ENCODE measurements around the gene LSS.

The LSS gene

GRCh38 chr21:46218906-46219590 lies 9.5 kb downstream of the LSS start:
- Mint-ChIP-seq H3K4me1 (peaks cover 12 to 16% of the 10 kb centered on the region in 2 donors), H3K27me3 (no peaks in the 10 kb centered on the region), H3K27ac (no peak overlapping the region), H3K4me3 (no peak overlapping the region), H3K36me3 (peaks cover 44 to 49% of the 10 kb centered on the region in 2 donors), H3K9me3 (no peaks in the 10 kb centered on the region)
- no peak for DNase-seq
- no peak for ATAC-seq (replicated peaks)

- Mint-ChIP-seq H3K36me3 (peaks cover 47 to 55% of the 10 kb centered on the region in 2 donors), H3K4me3 (no peak overlapping the region), H3K27ac (no peak overlapping the region), H3K27me3 (no peaks in the 10 kb centered on the region), H3K9me3 (no peaks in the 10 kb centered on the region), H3K4me1 (peaks cover 12 to 14% of the 10 kb centered on the region in 2 donors)
- DNase-seq (no peak), ATAC-seq (replicated peaks) (no peak)
These were observed 10.9 kb downstream of the LSS start for GRCh38 chr21:46217511-46218196.

GRCh38 chr21:46216132-46216747 lies 12.3 kb downstream of the LSS start:
- peaks cover 42 to 52% of the 10 kb centered on the region in 2 donors for H3K36me3 Mint-ChIP-seq
- H3K4me1 Mint-ChIP-seq = peaks cover 8 to 14% of the 10 kb centered on the region in 2 donors
- H3K4me3 Mint-ChIP-seq = no peak overlapping the region
- DNase-seq = no peak
- H3K9me3 Mint-ChIP-seq = no peaks in the 10 kb centered on the region
- H3K27me3 Mint-ChIP-seq = no peaks in the 10 kb centered on the region
- H3K27ac Mint-ChIP-seq = no peak overlapping the region
- ATAC-seq (replicated peaks) = no peak

- H3K36me3 Mint-ChIP-seq = peaks cover 40 to 50% of the 10 kb centered on the region in 2 donors
- H3K9me3 Mint-ChIP-seq = no peaks in the 10 kb centered on the region
- no peaks in the 10 kb centered on the region for H3K27me3 Mint-ChIP-seq
- DNase-seq (no peak), ATAC-seq (replicated peaks) (peak in 1 of 2 donors; percentile 34)
- H3K4me1 Mint-ChIP-seq = peaks cover 8 to 14% of the 10 kb centered on the region in 2 donors
- no peak overlapping the region for H3K4me3 Mint-ChIP-seq
- H3K27ac Mint-ChIP-seq = no peak overlapping the region
These were observed 13.0 kb downstream of the LSS start for GRCh38 chr21:46215436-46216131.

- DNase-seq = no peak
- Mint-ChIP-seq H3K27ac (no peak overlapping the region), H3K36me3 (peaks cover 34 to 47% of the 10 kb centered on the region in 2 donors), H3K9me3 (no peaks in the 10 kb centered on the region), H3K27me3 (no peaks in the 10 kb centered on the region), H3K4me1 (peaks cover 8 to 14% of the 10 kb centered on the region in 2 donors), H3K4me3 (no peak overlapping the region)
- no peak for ATAC-seq (replicated peaks)
These were observed 13.9 kb downstream of the LSS start for GRCh38 chr21:46214478-46215340.

GRCh38 chr21:46213620-46214286 lies 14.8 kb downstream of the LSS start:
- Mint-ChIP-seq H3K4me1 (peaks cover 4 to 14% of the 10 kb centered on the region in 2 donors), H3K4me3 (no peak overlapping the region), H3K27ac (no peak overlapping the region), H3K27me3 (no peaks in the 10 kb centered on the region), H3K9me3 (no peaks in the 10 kb centered on the region), H3K36me3 (peaks cover 34 to 44% of the 10 kb centered on the region in 2 donors)
- ATAC-seq (replicated peaks) = no peak
- no peak for DNase-seq

- no peaks in the 10 kb centered on the region for H3K9me3 Mint-ChIP-seq
- peaks cover 4 to 10% of the 10 kb centered on the region in 2 donors for H3K4me1 Mint-ChIP-seq
- no peak overlapping the region for H3K27ac Mint-ChIP-seq
- DNase-seq (no peak), ATAC-seq (replicated peaks) (no peak)
- peaks cover 35 to 50% of the 10 kb centered on the region in 2 donors for H3K36me3 Mint-ChIP-seq
- no peak overlapping the region for H3K4me3 Mint-ChIP-seq
- no peaks in the 10 kb centered on the region for H3K27me3 Mint-ChIP-seq
These were observed 15.7 kb downstream of the LSS start for GRCh38 chr21:46212721-46213484.

DNA sequence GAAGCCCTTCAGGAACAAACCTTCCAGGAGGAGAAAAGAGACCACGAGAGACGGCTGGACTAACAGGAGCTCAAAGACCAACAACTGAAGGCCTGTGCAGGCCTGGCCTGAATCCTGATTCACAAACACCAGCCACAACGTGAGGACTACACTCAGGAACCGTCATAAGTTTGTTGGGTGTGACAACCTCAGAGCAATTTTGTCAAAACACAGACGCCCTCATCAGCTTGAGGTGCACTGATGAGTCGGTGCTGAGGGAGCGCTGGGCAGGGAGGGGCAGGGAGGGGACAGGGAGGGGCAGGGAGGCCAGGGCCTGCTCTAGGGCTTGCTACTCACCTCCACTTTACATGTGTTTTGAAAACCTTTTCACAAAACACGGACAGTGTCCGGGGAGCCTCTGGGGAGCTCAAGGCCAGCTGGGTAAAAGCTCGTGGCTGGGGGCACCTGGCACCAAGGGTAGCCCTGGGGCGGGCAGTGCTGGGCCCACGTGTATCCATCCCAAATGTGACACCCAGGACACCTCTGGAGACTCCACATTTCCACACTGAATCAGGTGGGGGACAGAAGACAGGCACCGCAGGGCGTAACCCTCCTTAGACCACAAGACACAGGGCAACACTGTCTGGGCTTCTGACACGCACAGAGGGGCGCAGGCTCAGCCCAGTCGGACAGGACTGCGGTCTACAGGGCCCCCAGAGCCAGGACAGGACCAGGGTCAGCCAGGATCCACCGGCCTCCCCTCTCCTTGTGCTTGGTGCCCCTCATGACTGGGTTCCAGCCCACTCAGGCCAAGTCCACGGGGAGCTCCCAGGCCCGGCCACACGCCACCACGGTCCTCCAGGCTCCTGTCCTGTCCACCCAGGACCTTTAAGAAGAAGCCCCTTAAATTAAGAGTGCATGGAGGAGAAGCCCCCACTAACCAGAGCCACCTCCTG lies 16.5 kb downstream of the LSS start:
- Mint-ChIP-seq H3K36me3 (peaks cover 35 to 58% of the 10 kb centered on the region in 2 donors), H3K27me3 (no peaks in the 10 kb centered on the region), H3K4me3 (no peak overlapping the region), H3K4me1 (peaks cover 4 to 5% of the 10 kb centered on the region in 2 donors), H3K27ac (no peak overlapping the region), H3K9me3 (no peaks in the 10 kb centered on the region)
- DNase-seq (no peak), ATAC-seq (replicated peaks) (no peak)

DNA sequence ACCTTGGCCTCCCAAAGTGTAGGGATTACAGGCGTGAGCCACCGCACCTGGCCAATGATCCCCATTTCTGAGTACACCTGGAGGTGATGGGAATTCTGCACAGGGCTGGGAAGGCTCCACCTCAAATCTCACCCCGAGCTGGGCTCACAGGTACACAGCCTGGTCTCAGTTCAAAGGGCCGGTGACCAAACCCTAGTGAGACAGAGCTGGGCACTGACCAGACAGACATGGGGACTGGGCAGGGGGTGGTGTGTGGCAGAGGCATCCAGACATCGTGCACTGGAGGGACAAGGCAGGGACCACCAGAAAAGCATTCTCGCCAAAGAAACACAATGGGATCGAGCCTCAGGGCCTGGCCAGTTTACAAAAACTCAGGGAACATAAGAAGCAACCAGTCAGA lies 17.2 kb downstream of the LSS start:
- Mint-ChIP-seq H3K9me3 (no peaks in the 10 kb centered on the region), H3K27ac (peak overlapping the region; percentile 37), H3K27me3 (no peaks in the 10 kb centered on the region), H3K4me3 (no peak overlapping the region), H3K36me3 (peaks cover 35 to 58% of the 10 kb centered on the region in 2 donors), H3K4me1 (peaks cover 4 to 5% of the 10 kb centered on the region in 2 donors)
- no peak for DNase-seq
- ATAC-seq (replicated peaks) = no peak

GRCh38 chr21:46210378-46211136 lies 18.0 kb downstream of the LSS start:
- no peaks in the 10 kb centered on the region for H3K9me3 Mint-ChIP-seq
- no peak overlapping the region for H3K27ac Mint-ChIP-seq

More at GRCh38 chr21:46210378-46211136, 18.0 kb downstream of the LSS start:
- H3K4me3 Mint-ChIP-seq = no peak overlapping the region
- peaks cover 30 to 60% of the 10 kb centered on the region in 2 donors for H3K36me3 Mint-ChIP-seq
- no peaks in the 10 kb centered on the region for H3K27me3 Mint-ChIP-seq
- ATAC-seq (replicated peaks) (no peak), DNase-seq (no peak)
- peaks cover 0 to 2% of the 10 kb centered on the region in 2 donors for H3K4me1 Mint-ChIP-seq
